HG02840 (cell line): Measurements from ENCODE around the gene TMEM86B.
"Not testable (repeated sequence)": the region's sequence is repeated elsewhere in the genome, so short reads cannot be mapped to it uniquely, and the experiment has no call there.

ENCODE experiments used
- ATAC-seq: cut with Tn5 transposase; IDR thresholded peaks from one replicate; pipeline ENCODE4 v1.9.1; 2021; ENCODE audit warnings: mild to moderate bottlenecking, moderate library complexity, moderate number of reproducible peaks; ENCODE audit not compliant: unreplicated experiment, low FRiP score

The TMEM86B gene

DNA sequence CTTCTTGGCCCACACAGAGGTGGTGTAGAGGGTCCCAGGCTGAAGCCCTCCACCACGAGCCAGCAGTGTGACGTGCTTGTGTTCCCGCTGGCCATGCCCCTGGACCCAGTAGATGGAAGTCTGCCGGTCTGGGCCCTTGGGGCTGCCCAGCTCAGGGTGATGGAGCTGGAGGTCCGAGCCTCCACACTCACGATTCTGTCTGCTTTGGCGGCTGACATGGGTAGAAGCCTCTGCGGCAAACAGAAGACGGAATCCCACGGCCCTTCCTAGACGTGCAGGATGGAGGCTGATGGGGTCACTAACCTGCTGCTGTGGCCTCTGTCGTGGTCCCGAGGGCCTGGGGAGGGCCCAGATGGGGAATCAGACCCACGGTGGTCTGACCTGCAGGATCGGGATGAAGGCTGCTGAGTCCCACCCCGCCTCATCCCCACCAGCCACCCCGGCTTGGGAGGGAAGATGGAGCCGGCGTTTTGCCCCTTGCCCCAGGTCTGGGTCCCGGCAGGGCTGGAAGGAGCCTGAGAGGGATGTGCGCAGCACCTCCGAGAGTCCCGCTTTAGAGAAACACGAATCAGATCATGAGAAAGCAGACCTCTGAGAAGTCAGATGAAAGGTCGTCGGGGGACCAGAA, 4.4 kb downstream of the TMEM86B start:
- no peak for ATAC-seq

DNA sequence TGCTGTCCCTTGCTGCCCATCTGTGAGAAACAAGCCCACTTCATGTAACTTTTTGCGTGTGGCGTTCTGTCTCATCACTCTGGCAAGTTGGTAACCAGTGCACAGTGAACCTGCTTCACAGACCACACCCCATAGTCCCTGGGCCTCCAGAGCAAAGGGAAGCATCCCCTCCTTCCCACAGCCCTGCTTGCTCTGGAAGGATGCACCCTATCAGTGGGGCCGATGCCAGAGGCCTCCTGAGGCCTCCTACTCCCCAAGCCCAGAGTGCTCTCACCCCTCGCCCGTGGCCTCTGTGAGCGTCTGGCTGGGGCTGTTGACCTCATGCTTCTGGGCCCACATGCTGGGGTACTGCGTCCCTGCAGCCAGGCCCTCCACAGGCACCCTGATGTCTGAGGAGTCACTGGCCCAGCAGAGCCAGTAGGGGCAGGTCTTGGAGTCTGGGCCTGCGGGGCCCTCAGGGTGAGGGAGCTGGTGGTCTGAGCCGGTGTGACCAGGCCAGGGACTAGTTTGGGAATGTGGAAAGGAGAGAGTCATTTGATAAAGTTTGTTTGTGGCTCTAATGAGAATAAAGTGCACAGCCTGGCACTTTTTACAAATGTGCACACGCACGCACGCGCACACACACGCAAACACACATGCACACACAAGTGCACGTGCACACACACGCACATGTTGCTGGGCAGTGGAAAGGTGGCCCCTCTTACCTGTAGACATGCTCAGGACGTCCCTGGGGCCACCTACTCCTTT, 5.1 kb downstream of the TMEM86B start:
- no peak for ATAC-seq

DNA sequence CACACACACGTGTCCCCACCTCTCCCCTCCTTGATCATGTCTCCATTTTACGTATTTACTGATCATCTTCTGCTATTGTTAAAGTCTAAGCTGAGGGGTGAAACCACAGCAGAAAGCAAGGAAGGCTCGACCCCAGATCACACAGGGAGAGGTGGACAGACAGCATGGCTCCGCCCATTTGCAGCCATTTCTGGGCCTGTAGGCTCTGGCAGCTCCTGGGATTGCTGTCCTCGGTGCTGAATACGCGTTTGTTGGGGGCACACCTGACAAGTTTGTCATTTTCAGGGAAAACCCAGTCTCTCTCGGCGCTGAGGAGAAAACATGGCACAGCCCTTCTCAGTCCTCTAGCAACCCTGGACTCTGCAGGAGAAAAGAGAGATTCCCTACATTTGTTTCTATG, 8.0 kb downstream of the TMEM86B start:
- no peak for ATAC-seq

DNA sequence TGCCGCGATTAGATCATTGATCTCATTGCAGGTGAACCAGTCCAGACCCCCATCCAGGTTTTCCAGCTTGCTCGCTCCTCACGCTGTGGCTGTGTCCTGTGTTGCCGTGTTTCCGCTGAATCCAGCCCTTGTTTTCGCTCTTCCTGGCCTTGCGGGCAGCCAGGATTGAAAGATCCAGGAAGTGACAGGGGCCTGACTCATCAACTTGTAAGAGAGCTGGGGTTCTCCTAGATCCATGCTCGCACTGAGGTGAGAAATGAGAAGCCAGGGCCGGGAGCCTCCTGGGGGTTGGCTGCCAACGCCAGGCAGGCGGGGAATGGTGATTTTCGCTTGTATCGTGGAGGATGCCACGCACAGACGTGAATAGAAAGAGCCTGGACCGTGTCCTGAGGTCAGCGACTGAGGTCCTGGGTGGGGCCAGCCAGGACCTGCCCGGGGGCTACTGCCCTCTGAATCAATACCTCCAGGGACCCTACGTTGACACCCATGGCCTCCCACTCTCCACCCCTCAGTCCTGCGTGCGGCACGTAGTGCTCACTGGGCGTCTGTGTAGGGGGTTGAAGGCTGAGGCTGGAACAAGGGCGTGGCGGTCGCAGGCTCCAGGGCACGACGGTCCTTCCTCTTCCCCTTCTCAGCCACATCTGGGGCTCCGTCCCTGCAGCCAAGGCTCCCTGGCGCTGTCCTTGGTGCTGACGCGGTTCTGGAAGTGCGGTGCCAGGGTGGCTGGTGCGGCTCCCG, 11.9 kb downstream of the TMEM86B start:
- no peak for ATAC-seq

DNA sequence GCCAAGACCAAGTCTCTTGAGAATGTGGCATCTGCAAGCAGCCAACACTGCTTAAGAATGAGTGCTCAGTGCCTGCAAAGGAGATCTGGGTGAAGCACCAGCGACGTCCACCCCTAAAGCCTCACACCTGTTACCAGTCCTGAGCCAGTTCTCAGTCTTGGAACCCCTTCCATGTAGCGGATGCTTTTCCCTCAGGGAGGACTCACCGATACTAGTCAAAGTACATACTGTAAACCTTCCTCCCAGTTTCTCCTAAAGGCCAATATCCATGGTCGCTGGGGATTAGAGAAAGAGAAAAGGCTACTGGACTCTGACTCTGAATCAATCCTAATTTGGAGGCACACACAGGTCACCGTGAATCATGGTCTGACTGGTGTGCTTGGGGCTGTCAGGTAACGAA, 15.0 kb downstream of the TMEM86B start:
- no peak for ATAC-seq

DNA sequence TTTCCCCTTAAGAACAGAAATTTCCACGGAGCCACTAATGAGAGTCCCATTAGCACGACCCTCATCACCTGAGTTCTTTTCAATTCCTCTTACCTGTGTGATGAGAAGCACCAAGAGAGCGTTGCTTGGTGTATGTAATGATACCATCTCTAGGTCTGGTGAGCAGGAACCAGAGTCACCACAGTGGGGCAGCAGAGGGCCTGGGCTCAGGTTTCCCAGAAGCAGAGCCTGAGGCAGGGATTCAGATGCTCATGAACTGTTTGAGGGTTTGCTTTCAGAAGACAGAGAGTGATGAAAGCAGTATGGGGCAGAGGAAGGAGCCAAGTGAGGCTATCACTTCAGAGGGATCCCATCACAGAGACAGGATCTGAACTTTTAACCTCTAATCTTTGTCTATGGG, 16.1 kb downstream of the TMEM86B start:
- ATAC-seq = no peak

DNA sequence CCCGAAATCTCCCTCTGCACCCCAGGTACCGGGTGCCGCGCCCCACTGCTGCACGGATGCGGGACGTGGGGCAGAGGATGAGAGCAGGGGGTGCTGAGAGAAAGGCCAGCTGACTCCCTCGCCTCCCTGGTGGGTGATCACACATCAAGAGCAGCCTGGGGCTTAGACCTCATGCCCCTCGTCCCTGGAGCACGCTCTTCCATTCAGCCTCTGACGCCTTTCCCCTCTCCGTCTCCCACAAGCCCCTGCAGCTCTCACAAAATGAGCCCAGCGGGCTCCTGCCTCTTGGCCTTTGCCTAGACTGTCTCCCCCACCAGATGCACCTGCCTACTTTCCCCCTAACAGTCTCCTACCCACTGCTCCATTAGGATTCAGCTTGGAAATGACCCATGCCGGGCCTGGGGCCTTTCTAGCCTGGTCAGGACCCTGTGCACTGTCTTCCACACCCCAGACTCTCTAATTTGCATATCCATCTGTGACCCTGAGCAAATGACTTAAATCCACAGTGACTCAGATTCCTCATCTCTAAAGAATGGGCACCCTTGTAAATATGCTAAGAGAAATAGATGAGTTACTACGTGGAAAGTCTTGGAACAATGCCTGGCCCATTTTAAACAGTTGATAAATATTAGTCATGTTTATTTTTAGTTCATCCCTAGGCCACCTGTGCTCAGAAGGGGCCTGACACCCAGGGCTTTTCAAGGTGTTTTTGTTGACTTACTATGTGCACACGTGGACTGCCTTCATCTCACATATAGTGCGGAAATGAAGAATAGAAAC, 18.7 kb downstream of the TMEM86B start:
- ATAC-seq = no peak

DNA sequence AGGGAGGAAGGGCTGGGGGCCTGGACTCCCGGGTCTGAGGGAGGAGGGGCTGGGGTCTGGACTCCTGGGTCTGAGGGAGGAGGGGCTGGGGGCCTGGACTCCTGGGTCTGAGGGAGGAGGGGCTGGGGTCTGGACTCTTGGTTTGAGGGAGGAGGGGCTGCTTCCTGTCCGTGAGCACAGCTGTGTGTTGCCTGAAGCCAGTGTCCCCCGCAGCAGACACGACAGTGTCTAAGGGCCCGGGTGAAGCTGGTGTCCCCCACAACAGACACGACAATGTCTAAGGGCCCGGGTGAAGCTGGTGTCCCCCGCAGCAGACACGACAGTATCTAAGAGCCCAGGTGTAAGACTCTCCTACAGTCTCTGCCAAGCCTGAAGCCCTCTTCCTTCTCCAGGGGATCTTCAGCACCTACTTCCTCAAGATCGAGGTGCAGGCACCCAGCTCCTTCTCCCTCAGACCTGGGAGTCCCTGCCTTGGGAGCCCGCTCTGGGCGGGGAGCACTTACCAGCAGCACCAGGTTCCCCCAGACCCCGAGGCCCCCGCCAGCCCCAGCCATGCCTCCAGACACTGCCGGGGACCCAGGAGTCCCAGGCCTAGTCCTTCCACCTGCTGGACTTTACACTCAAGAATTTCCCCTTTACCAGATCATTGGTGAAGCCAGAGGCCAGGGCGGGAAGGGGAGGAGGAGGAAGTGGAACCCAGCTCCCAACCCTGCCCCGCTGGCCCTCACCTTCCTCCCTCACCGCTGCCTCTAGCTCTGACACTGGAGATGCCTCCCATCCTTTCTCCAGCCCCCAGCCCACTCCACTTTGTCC, 19.5 kb downstream of the TMEM86B start, which contains the start of gene PTPRH:
Gene PTPRH, minus strand, starts transcription at position 622 of the 813 bp plus-strand sequence. Its CDS starts 68 bp downstream, at position 554.
- no peak for ATAC-seq

DNA sequence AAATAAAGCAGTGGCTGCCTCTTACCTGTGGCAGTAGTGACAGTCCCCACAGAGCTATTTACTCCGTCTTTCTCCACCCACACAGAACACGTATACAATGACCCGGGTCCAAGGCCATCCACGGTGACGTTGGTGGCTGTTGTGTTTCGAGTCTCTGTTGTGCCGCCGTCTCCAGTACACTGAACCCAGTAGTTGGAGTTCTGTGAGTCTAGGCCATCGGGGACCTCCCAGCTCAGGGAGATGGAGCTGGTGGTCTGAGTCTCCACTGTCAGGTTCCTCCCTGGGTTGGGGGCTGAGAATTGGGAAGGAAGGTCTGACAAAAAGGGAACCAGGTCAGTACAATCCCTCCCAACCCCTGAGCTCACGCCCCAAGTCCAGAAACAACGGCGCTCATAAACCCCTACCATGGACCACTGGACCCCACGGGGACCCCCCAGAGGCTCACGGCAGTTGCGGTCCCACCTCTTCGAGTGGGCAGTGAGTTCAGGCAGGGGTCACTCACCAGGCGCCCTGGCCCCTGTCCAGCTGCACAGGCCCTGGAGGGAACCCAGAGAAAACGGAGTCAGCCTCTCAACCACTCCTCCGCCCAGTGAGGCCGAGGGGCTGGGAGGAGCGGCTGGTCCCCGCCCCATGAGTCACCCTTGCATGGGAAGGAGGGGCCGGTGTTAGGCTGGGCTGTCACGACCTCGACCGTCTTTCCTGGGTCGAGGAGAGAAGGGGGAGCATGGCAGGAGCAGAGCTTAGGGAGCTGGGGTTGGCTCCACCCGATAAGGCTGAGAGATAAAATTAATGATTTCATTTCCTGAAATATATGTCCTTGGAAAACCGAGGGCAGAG, 21.7 kb downstream of the TMEM86B start:
- no peak for ATAC-seq

DNA sequence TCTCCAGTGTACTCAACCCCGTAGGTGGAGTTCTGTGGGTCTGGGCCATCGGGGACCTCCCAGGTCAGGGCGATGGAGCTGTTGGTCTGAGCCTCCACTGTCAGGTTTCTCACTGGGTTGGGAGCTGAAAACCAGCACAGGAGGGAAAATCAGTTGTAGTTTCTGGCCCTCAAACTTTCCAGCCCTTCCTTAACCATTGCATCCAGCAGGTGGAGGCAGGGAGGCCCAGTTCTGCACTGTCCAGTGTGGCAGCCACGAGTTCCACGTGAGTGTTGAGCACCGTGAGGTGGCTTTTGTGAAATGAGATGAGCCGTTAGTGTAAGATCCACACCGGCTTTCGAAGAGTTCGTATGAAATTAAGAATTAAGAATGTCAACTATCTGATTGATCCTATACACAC, 26.4 kb downstream of the TMEM86B start:
- not testable (repeated sequence) for ATAC-seq

DNA sequence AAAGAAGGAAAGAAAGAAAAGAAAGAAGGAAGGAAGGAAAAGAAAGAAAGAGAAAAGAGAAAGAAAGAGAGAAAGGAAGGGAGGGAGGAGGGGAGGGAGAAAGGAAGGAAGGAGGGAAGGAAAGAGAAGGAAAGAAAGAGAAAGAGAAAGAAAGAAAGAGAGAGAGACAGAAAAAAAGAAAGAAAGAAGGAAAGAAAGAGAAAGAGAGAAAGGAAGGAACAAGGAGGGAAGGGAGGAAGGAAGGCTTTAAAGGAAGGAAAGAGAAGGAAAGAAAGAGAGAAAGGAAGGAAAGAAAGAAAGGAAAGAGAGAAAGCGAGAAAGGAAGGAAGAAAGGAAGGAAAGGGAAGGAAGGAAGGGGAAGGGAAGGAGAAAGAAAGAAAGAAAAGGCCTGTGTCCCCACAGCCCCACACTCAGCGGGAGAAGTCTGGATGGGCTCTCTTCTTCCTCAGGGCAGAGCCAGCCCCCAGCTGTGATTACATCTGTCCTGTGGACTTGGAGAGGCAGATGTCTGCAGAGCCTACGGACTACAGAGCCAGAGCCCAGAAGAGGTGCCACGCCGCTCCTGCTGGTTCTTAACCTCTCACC, 28.9 kb downstream of the TMEM86B start:
- ATAC-seq = no peak

DNA sequence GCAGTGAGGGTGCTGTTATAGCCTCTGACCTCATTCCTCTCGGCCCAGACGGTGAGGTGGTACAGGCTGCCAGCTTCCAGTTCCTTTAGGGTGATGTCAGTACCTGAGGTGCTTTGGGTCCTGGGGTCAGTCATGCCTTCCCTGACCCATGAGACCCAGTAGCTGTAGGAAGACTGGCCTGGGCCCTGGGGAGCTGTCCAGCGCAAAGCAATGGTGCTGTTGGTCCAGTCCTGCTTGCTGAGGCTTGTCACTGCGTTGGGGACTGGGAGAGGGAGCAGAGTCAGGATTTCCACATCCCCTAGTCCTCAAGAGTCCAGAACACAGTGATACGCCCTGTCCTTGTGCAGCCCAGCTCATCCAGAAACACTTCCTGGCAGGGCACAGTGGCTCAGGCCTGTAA, 29.9 kb downstream of the TMEM86B start:
- ATAC-seq = no peak

DNA sequence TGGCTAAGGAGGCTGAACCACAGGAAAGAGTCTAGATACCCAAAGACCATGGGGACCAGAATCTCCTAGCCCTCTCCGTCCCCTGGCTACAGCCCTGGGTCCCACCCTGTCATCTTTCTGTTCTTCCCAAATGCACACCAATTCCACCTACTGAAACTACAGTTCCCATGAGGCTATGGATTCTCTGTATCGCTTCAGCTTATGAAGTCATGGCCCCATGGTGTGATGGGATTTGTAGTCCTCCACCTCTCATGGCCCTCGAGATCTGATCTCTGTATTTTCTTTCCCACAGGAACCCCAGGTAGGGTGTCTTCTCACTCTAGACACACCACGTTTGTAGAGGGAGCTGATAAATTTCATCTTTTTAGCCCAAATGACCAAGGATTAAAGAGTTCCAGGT, 31.0 kb downstream of the TMEM86B start:
- no peak for ATAC-seq

DNA sequence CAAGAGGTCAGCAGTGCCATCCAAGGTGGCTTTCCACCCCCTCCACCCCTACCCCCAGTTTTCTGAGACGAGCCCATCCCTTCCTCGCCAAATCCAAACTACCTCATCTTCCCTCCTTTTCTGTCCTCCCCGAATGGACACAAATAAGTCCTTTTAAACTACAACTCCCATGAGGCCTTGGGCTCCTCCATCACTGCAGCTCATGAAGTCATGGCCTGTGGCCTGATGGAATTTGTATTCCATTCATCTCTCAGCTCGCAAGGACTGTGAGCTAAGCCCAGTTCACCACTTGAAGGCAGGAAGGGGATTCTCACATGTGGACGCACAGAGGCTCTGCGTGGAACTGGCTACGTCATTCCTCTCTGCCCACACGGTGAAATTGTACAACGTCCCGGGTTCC, 31.8 kb downstream of the TMEM86B start:
- no peak for ATAC-seq

DNA sequence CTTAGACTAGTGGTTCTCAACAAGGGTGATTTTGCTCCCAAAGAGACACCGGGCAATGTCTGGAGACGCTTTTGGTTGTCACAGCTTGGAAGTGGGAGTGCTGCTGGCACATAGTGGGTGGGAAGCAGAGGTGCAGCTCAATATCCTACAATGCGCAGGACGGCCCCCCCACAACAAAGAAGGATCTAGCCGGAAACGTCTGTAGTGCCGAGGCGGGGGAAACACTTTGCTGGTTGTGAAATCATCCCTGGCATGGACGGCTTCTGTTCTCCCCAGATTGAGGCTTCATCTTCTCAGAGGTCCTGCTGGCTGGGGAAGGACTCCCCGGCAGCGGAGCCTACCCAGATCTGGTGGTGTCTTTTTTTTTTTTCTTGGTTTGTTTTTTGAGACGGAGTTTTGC, 35.1 kb downstream of the TMEM86B start:
- no peak for ATAC-seq

DNA sequence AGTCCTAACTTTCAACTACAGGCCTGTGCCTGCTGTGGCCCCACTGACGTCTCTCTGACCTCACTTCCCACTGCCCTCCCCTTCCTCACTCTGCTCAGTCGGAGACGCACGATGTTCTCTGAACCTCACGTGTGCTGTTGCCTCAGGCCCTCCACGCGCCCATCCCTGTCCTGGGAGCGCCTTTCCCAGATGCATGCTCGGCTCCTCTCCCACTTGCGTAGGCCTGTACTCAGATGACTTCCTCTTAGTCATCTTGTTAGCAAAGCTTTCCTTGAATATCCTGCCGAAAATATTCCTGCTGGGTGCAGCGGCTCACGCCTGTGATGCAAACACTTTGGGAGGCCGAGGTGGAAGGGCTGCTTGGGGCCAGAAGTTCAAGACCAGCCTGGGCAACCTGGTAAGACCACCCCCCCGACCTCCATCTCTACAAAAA, 39.1 kb downstream of the TMEM86B start:
- no peak for ATAC-seq

DNA sequence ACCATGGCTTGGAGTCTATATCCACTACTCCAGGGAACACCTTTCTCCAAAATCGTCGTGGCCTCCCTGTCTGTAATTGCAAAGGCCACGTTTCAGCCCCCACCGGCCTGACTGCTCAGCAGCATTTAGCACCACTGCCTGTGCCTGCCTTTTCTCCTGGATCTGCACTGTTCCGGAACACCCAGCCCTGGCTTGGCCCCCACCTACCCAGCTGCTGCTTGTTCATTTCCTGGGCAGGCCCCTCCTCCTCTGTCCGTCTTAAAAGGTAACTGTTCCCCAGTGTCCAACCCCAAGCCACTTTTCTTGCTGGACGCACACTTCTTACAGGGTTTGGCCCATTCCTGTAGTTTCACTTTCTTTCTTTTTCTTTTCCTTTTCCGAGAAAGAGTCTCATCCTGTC, 39.9 kb downstream of the TMEM86B start:
- ATAC-seq = no peak

DNA sequence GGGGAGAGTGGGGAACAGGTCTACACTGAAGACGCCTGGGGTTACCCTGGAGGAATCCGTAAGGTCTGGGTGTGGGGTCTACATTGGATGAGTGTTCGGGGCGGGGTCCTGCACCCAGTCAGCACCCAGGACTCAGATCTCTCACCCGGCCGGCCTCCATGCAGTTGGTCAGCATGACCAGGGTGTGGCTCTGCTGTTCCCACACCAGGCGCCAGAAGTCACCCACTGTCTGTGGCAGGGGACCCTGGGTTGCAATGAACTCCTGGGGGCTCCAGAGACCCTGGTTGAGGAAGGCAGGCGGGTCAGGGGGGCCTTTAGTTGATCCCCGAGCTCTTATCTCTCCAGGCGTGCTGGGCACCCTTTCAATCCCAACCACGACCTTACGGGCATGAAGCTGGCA, 42.5 kb downstream of the TMEM86B start:
- ATAC-seq = no peak

DNA sequence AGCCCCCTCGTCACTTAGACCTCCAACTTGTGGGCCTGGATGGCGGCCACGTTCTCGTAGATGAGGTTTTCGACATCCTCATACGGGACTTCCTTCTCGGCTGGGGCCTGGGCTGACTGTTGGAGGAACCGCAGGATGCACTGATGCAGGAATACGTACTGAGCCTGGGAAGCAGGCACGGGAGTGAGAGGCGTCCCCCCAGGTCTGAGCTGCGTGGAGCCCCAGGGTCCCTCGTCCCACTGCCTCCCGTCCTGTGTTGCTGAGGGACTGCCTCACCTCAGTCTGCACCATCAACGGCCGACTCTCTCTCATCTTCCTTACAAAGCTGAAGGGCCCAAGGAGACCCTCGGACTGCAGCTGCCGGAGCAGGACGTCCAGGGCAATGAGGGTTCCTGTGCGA, 46.8 kb downstream of the TMEM86B start:
- no peak for ATAC-seq
